ENCODE measurements around the gene GPANK1.

Gene GPANK1

DNA sequence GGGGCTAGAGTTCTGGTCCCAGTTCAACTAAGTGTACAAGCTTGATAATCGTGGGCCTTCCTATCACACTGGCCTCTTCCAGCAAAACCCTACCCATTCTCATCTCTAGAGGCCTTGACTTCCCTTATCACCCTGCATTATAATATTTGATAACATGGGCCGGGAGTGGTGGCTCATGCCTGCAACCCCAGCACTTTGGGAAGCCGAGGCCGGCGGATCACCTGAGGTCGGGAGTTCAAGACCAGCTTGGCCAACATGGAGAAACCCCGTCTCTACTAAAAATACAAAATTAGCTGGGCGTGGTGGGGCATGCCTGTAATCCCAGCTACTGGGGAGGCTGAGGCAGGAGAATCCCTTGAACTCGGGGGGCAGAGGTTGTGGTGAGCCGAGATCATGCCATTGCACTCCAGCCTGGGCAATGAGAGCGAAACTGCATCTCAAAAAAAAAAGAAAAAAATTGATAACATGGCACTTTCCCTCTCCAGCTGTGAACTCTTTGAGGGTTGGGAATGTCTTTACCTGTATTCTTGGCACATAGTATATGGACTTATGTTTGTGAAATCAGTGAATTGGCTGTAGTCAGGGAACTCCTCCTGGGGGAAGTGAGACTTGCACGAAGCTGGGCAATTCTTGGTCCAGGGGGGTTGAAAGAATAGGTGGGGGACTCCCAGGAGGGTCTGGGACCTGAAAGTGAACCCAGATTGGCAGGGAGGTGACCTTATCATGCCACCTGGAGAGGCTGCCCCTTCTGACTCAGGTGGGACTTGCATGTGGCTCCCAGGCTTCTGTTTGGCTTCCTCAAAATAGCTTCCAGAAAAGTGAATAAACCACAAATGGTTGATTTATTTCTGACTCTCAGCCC lies 3.3 kb downstream of the GPANK1 start:
- no peak for DNase-seq

- DNase-seq, result peak; percentile 70
Observed at GRCh38 chr6:31660381-31661261, 4.2 kb downstream of the GPANK1 start, which contains the start of gene C6orf47. Gene C6orf47, minus strand, starts transcription at chr6:31660778. Its CDS starts 831 bp downstream, at chr6:31659947.

GRCh38 chr6:31659649-31660380 lies 5.0 kb downstream of the GPANK1 start:
- no peak for DNase-seq

DNA sequence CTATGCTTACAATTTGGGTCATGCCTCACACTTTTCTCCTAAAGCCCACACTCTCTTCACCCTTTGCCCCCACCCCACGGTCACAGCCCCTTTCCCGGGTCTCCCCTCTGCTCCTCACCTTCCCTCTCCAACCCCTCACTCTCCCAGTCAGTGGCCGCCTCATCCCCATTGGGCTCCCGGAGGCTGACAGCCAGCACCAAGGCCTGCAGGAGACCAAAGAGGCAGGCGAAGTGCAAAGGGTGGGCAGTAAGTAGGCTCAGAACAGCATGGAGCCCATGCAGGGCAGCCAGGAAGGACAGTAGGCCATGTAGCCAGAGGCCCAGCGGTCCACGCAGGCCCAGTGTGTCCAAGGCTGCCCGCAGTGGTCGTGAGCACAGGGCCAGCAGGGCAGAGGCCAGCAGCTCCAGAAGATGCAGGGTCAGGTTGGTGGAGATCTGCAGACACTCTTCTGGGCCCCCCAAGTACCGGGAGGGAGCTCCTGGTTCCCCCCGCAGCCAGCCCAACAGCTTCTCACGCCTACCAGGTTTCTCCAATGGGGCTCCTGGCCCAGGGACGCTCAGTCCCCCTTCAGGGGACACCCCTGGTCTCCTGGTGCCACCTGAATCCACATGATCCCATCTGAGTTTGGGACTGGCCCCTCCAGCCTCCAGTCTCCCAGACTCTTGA lies 5.7 kb downstream of the GPANK1 start:
- no peak for DNase-seq

GRCh38 chr6:31658158-31658688 lies 6.6 kb downstream of the GPANK1 start:
- no peak for DNase-seq

DNA sequence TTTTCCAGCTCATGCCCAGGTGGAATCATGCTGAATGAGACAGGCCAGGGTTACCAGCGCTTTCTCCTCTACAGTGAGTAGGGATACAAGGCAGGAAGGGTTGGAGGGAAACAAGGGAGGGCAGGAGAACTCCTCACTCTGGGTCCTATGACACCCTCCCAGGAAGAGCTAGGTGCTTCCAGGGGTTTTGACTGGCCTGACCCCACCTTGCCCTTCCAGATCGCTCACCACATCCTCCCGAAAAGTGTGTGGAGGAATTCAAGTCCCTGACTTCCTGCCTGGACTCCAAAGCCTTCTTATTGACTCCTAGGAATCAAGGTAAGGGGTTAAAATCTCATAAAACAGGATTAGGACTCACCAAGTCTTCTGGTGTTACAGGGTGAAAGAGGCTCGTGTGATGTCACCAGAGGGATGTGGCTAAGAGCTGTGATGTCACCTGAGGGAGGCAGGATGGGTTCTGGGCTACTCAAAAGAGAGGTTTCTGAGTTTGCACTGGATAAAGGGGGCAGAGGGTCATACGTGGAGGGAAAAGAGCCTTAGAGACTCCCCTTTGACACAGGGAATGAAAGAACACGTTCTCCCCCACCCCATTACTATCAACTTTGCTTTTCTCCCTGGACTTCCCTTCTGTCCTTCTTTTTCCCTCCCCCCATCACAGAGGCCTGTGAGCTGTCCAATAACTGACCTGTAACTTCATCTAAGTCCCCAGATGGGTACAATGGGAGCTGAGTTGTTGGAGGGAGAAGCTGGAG lies 7.2 kb downstream of the GPANK1 start:
- DNase-seq, result no peak

DNA sequence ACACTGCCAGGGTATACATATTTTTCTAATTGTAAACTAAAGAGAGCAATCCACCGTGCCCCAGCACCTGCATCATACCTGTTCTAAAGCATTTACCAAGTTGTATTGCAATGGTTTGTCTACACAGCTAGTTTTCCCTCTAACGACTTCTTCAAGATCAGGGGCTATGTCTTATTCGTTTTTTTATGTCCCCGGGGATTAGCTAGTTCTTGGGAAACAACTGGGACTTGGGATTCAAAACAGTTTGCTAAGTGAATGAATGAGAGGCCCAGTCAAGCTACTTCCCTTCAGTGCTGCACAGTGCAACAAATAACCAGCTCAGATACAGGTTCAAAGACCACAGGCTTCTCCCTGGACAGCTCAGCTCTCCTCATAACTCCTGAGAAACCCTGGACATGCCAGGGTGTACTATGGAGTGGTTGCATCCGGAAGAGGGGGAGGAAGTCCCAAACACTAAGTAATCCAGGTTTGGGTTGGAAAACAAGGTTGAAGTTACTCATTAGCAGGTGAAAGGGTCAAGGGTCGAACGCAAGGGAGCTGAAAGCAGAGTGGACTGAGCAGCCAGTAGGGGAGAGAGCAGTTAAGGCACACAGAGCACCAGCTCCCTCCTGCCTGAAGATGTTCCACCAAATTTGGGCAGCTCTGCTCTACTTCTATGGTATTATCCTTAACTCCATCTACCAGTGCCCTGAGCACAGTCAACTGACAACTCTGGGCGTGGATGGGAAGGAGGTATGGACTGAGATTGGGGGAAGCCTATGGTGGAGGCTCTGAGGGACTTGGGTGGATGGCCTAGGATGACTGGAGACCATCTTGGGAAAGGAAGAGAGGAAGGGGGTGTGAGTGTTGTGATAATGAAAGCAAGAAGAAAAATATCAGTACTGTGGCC lies 9.2 kb downstream of the GPANK1 start, which contains the start of gene APOM:
Gene APOM, plus strand, starts transcription at position 546 of the 889 bp plus-strand sequence. Its CDS starts 73 bp downstream, at position 619.
- DNase-seq, result no peak

DNA sequence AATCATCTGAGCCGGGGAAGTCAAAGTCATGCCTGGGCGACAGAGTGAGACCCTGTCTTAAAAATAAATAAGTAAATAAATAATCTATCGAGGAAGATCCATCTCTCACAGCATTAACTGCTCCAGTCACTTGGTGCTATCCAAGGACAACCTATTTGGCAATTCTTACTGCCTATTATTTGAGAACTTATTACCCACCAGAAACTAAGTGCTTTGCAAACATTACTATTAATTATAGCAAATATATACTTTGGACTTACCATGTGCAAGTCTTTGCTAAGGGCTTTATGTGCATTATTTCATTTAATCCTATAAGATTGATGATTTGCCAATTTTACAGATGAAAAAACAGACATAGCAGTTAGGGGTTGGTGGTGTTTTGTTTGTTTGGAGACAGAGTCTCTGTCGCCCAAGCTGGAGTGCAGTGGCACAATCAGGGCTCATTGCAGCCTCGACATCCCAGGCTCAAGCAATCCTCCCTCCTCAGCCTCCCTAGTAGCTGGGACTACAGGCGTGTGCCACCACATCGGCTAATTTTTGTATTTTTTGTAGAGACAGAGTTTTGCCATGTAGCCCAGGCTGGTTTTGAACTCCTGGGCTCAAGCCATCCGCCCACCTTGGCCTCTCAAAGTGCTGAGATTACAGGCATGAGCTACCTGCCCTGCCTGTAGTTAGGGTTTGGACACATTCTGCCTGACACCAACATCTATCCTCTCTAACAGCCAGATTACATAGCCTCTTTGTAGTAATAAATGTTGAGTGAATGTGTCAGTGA lies 10.0 kb downstream of the GPANK1 start:
- DNase-seq, result no peak

DNA sequence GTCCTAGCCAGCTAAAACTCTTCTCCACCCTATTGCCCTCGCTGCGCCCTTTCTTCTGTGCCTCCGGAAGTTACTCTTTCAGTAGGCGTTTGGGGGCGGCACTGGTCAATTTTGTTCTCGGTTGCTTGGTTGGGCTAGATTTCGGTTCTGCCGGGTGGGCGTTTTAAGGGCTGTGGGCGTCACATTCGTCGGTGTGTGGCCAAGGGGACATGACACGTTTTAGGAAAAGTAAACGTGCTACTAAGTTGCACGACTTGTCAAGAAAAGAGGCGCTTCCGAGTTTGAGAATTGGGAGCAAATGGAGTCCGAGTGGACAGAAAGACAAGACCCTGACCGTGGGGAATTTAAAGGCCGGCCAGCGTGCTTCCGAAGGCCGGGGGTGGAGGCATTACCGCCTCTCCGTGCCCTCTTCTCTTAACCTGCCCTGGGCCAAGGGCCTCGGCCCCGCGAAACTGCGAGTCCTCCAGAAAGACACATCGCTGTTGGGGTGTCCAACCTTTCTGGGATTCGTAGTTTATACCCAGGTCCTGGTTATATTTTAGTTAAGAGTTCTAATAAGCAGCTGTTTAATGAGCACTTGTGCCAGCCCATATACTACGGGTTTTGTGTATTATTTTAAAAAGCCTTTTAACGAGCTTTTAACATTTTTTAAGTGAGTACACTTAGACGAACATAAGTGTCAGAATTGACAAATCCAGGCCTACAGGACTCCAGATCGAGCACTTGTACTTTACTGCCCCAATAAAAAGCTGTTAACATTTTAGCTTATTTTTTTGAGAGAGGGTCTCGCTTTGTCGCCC lies 11.7 kb downstream of the GPANK1 start:
- DNase-seq, result no peak

DNA sequence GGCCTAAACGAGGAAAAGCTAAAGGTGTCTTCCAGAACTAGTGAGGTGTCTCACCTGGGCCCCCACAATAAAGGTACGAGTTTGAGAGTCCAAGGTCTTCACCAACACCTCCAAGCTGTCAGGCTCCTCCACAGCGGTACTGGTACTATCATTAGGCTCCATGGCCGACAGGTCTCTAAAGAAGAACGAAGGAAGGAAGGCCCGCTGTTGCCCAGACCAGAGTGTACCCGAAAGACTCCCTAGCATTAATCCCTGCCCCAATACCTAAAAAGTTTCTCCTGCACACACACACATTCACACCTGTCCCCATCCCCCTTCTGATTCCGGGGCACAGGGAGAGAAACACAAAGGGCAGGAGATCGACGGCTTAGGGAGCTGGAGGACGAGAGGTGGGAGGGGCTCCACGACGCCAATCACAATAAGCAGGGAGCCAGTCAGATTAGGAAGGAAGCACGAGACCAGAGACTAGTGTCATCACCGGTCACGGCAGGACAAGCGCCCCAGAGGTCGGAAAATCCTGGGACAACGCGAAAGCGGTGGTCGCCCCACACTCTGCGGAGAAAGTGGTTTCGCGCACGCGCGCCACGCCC lies 13.1 kb downstream of the GPANK1 start:
- DNase-seq, result peak; percentile 61

DNA sequence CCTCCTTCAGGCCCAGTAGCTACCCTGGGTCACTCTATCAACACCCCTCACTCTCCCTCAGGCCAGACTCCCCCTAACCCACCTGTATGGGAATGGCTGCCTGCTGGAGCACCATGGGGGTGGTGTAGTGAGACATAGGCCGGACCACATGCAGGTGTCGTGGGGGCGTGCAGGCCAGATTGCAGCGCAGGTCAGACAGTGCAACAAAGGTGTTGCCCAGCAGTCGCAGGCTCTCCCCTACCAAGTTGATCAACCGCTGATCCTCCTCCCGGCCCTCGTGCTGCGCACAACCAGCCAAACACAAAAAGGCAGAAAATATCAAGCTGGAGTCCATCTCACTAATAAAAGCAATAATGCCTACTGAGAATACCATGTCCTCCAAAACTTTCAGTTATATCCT lies 19.5 kb downstream of the GPANK1 start:
- DNase-seq, result no peak

DNA sequence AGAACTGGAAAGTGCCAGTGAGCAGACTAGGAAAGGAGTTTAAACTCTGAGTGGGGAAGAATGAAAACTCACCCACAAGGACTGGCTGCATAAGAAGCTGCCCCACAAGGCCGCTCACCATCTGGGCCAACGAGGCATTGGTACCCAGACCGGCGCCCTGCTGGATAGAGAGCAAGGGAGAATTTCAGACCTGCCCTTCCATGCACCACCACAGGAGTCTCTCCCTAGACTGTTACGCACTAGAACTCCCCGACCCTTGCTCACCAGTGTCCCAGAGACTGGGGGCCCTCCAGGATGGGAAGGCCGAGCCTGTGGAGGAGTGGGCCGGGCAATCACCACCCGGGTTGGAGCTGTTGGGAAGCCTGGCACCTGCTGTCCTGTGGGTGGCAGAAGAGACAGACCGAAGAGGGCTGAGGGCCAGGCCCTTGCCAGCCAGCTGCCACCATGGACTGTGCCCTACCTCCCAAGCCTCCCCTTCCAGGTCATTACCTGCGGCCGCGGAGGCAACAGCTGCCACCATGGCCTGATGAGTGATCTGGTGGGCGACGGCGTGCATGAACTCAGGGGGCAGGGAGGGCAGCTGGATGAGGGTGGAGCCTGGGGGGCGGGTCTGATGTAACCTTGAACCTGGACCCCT lies 20.9 kb downstream of the GPANK1 start:
- DNase-seq, result no peak

DNA sequence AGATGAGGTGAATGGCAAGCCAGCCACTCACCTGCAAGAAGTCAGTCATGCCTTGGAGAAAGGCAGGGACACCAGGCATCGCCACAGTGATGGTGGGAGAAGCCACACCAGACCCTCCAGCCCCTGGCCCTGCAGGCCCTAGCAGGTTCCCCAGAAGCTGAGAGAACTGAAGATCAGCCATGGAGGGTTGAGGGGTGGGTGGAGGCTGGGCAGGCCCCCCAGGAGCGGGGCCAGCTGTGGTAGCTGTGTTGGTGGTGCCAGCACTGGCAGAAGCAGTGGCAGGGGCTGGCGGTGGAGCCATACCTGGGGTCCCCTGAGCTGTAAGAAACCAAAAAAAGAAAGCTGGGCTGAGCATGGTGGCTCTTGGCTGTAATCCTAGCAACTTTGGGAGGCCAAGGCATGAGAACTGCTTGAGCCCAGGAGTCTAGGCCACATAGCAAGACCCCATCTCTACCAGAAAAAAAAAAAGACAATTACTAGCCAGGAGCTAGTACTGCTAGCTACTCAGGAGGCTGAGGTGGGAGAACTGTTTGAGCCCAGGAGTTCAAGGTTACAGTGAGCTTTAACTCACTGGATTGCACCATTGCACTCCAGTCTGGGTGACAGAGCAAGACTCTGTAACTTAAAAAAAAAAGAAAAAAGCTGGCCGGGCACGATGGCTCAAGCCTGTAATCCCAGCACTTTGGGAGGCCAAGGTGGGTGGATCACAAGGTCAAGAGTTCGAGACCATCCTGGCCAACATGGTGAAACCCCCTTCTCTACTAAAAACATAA lies 21.8 kb downstream of the GPANK1 start:
- no peak for DNase-seq

DNA sequence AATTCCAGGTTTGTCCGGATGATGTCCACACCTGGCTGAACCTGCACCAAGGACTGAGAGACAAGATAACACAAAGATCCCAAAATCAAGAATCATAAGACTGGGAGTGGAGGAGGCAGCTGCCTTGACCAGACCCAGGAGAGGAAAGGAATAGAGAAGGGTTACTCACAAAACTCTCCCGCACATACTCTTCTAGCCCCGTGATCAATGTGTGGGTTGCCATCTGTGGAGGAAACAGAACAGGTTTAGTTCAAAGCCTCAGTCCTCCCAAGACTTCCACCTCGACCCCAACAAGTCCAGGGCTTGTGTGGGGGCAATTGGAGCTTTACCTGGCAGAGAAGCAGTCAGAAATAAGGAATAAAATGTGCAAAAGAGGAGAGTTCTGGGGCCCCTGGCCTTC lies 23.4 kb downstream of the GPANK1 start:
- no peak for DNase-seq

DNA sequence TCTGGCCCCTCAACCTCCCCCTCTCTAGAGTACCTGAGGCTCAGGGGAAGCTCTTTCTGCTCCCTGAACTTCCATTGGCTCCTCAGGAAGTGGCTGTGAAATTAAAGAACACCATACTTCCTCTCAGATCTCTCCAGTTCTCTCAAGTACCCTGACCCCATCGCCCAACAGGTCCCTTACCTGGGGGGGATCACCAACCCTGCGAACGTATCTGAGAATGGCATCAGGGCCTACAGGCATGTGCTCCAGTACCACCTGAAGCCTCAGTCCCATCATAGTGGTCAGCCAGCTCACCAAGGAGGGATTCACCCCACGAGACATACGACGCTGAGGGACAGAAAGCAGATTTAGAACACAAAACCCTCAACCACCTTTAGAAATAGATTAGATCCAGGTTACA lies 24.2 kb downstream of the GPANK1 start:
- no peak for DNase-seq

DNA sequence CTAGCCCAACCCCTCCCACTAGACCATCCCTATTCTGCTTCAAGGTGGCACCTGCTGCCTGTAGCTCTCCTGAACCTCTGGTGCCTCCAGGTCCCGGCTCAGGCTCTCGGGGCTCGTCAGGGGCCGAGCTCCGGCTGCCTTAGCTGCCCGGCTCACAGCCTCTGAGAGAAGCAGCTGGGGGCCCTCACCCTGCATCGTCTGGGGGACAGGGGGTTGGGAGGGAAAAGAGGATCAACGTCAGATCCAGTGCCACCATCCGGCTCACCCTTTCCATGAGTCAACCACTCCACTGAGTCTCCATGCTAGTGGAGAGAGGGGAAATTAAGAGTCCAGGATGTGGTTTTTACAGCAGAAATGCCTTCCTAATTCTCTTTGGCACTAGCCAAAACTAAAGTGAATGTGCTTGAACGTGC lies 25.3 kb downstream of the GPANK1 start:
- no peak for DNase-seq

- DNase-seq, result no peak
Observed at GRCh38 chr6:31639043-31639442, 25.8 kb downstream of the GPANK1 start.

Measured in NCI-H526 treated with DMSO at 0.1 percent for 48 hours (cell line).